Glomerular visceral epithelial cell (primary cell): ENCODE measurements around the gene DLGAP1.

ENCODE experiments used
- DNase-seq: peaks from one replicate; pipeline ENCODE4 v3.0.0-alpha.2; 2016; ENCODE audit errors: extremely low spot score

DLGAP1 gene

GRCh38 chr18:3995476-3996102, 459.5 kb downstream of the DLGAP1 start:
- peak; percentile 74 for DNase-seq

DNA sequence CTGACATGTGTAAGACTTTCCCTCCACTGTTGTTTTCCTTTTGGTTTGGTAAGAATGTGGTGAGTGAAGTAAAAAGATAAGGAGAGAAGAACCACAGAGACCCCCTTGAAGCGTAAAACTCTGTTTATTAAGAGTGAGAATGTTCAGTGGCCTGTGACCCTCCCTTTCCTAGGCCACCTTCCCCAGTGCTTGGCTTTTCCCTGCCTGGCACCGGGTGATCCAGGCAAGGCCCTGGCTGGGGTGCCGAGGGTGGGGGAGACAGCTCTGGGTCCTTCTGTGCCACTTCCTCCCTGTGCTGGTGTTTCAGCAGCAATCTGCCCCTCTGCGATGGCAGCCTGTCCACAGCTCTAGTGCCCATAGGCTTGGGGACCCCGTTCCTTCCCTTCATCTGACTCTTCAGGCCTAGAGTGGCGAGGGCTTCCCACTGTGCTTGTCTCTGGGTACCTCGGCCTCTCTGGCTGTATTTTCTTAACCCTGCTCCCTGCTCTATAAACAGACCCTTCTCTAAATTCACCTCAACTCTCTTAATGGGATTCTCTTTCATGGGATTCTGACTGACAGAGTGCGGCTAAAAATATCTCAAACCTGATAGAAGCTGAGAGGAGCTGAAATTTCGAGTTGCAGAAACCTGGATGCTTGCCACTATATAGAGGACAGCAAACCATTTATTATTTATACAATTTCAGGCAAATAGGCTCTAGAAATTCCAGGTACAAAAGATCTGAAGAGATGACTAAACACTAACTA, 461.0 kb downstream of the DLGAP1 start:
- no peak for DNase-seq

GRCh38 chr18:3985664-3986063, 469.4 kb downstream of the DLGAP1 start:
- no peak for DNase-seq

DNA sequence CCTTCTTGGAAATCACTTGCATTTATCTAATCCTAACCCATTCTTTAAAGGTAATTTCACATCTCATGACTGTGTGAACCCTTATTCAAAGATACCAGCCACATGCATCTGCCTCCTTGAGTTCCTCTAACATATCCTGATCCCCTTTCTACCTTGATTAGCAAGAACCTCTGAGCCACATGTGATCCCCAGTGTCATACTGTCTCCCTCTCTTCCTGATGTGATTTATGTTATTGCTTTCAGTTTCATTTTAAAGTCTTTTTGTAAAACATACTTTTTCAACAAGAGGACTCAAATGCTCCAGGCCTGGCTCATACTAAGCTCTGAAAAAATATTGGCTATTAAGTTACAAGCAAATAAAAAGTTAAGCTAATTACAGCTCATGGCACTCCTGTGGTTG, 470.1 kb downstream of the DLGAP1 start:
- no peak for DNase-seq

DNA sequence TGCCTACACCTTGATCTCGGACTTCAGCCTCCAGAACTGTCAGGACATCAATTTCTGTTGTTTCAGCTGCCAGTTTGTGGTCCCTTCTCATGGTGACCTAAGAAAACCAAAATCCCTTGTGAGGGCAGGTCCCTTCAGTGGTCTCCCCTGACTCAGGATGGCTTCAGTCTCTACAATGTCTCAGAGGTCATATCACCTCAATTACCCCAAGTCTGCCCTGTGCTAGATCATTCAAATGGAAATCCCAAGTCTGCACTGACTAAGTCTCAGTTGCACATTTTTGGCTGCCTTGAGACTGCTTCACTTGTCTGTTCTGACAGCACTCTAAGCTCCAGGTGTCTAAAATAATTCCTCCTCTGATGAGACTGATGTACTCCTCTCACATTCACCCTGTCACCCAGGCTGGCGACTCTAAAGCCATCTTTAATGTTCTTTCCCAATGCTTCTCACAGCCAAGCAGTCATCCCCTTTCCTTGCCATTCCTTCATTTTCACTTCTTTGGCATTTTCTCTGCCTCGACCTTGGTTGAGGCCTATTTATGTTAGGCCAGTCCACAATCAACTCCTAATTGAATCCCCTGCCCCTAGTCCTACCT, 470.8 kb downstream of the DLGAP1 start:
- no peak for DNase-seq

- peak; percentile 66 for DNase-seq
These were observed 471.6 kb downstream of the DLGAP1 start for GRCh38 chr18:3983351-3983969.

- DNase-seq, result peak; percentile 25
These were observed 472.6 kb downstream of the DLGAP1 start for GRCh38 chr18:3982541-3982940.

GRCh38 chr18:3979024-3979423, 476.1 kb downstream of the DLGAP1 start:
- DNase-seq, result no peak

DNA sequence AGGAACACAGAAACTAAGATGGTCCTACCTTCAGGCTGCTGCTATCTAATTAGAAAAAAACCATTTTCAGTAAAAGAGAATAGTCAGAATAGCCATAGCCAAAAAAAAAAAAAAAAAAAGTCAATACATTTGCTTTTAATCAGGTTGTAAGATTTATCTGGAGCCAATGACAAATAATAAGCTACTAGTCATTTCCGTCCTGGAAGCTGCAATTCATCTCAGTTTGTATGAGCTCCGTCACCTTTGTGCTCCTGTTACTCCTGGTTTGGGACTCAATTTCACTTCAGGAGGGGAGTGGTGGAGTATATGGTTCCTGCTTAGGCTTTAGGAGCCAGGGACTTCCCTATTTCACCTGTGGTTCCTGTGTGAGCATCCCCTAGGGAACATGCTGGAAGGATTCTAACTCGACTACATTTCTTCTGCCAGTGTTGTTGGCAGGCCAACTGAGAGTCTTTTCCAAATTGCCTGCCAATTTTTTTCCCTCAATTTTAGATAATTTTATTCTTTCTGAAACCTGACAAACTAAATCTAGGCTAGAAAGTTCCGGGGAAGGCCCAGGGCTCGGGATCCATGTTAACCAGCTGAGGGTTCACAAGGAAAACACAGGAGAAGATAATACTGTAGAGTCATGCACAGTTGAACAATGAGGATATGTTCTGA, 481.8 kb downstream of the DLGAP1 start:
- DNase-seq, result no peak

DNA sequence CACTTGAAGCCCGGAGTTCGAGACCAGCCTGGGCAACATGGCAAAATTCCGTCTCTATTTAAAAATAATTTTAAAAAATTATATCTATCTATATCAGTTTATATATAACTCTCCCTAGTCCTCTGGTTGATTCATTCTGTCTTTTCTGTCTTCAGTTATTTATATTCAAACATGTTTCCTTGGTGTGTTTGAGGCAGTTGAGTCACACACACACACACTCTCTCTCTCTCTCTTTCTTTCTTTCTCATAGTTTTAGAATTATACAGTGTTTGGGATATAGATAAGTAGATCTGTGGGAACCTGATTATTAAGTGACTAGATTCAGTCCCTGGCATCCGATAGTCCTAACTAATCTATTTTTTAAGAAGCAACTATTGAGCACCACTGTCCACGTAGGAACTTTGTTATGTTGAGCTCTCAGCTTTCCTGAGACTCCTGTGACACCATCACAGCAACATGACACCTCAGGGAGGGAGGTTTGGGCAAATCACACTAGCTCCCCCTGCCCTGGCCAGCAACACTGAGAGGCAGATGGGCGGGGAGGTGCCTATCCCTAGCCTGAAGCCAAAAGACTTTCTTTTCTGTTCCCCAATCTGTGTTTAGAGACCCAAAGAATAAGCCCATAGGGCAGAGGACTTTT, 482.7 kb downstream of the DLGAP1 start:
- no peak for DNase-seq

GRCh38 chr18:3970929-3971328, 484.2 kb downstream of the DLGAP1 start:
- DNase-seq, result no peak

DNA sequence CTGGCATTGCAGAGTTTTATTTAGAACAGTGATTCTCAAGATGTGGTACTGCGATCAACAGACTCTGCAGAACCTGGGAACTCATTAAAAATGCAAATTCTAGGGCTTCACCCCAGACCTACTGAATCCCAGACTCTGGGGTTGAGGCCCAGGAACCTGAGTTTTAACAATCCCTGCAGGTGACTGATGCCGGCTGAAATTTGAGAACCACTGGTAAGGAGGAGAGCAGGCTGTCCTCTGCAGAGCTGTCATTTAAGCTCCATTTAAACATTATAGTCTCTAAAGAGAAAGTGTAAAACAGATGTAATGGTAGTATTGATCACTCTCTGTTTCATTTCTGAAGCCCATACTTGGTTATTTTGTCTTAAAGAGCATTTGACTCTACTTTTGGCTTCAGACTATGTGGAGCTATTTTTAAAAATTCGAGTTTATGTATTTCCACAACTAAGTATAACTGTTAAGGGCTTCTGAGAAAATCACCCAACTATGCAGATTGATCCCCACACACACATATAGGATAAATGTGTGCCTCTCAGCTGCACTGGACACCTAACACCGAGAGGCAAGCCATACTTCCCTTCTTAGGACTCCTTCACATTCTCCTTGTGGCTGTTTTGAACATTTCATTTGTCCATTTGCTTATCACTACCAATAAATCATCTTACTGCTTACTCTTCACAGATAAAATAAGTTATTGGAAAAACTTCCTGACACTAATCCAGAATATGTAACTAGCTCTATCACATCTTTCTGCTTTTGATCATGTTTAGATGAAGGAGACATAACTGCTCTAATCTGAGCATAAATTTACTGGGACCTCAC, 487.5 kb downstream of the DLGAP1 start:
- DNase-seq, result no peak

- peak; percentile 63 for DNase-seq
These were observed 488.3 kb downstream of the DLGAP1 start for GRCh38 chr18:3966642-3967358.

- peak; percentile 28 for DNase-seq
These were observed 488.9 kb downstream of the DLGAP1 start for GRCh38 chr18:3966246-3966641.

DNA sequence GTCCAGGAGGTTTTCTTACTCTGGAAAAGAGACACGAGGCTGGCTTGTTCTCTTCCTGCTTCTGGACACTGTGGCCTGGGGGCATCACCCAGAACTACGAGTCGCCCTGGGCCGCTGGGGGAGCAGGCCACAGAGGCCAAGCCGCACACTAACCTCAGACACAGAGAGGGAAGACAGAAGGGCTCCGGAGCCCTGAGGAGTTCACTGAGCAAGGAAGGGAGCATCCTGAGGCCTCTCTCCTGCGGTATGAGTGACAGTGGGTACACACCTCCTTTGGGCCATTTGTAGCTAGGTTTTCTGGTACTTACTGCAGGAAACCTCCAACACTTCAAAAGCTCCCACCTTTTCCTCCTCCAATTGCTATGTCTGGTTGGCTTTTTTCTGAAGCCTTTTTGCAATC, 494.1 kb downstream of the DLGAP1 start:
- no peak for DNase-seq

- DNase-seq, result no peak
These were observed 495.0 kb downstream of the DLGAP1 start for GRCh38 chr18:3960142-3960541.

DNA sequence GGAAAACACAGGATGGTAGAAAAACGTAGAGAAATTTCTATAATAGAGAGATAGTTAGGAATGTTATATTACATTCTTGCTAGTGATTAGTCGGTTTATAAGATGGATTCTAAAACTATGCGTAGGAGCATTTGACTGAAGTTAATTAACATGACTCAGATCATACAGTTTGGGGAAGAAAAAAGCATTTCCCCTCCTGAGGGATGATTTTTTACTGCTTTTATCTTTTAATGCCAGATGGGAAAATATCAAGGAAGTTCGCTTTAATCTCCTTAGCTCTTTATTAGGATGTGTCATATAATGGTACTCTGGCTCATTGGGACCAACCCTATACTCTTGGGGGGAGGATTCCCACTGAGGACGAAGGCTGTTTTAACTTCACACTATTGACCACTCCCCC, 503.1 kb downstream of the DLGAP1 start:
- DNase-seq, result no peak

GRCh38 chr18:3950668-3951404, 504.3 kb downstream of the DLGAP1 start:
- DNase-seq, result no peak

DNA sequence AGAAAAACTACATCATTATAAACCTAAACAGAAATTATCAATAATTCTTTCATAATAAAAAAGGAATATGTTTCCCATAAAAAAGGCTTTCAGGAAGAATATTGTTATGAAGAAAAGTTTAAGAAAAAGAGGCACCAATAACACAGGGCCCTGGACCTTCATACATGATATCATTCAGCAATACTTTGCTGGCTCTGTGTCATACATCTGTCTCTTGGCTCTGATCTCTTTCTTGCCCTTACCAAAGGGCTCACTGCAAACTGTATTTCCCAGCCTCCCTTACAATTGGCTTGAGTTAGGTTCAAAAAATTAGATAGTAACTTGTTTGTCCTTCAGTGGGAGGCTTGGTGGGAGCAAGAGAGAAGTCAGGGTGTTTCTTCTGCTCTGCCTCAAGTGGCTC, 506.1 kb downstream of the DLGAP1 start:
- no peak for DNase-seq
